H54 (cell line): ENCODE results near the gene OR2B6.
"Not testable (repeated sequence)": the region's sequence is repeated elsewhere in the genome, so short reads cannot be mapped to it uniquely, and the experiment has no call there.

Experiments used
- DNase-seq: peaks from one replicate; pipeline ENCODE4 v3.0.0; 2011; ENCODE audit warnings: low spot score, mixed read lengths; ENCODE audit not compliant: insufficient read length
- FAIRE-seq: peaks from 3 replicates; lab custom pipeline; 2011; peaks lifted over from hg19 to GRCh38; lab: Jason Lieb, UNC
- POLR2A ChIP-seq: IDR thresholded peaks from 2 replicates; pipeline ENCODE4 v1.6.1; 2011; ENCODE audit warnings: low read depth, mild to moderate bottlenecking, low read length

Gene OR2B6

GRCh38 chr6:27956941-27957340 is at the start of gene OR2B6:
OR2B6 (plus strand) TSS chr6:27957241; CDS start chr6:27957241, 0 bp downstream.
- no peak for TF ChIP-seq POLR2A
- FAIRE-seq: no peak

GRCh38 chr6:27908017-27908416 is 49.0 kb upstream of the OR2B6 start:
- FAIRE-seq (no peak), DNase-seq (no peak)
- TF ChIP-seq POLR2A: no peak

More at GRCh38 chr6:27956941-27957340, at the start of gene OR2B6:
- no peak for DNase-seq

GRCh38 chr6:27911956-27912446 is 45.0 kb upstream of the OR2B6 start, which contains the start of gene OR2B2:
OR2B2 (minus strand) TSS chr6:27912396; CDS start chr6:27912319, 77 bp downstream.
- no peak for TF ChIP-seq POLR2A
- DNase-seq (no peak), FAIRE-seq (no peak)

GRCh38 chr6:27922949-27923348 is 34.1 kb upstream of the OR2B6 start:
- DNase-seq (no peak), FAIRE-seq (no peak)
- no peak for TF ChIP-seq POLR2A

- DNase-seq: no peak
- TF ChIP-seq POLR2A: no peak
- FAIRE-seq: no peak
Measured at GRCh38 chr6:27924179-27924578, 32.9 kb upstream of the OR2B6 start.

GRCh38 chr6:27928041-27928440 is 29.0 kb upstream of the OR2B6 start:
- not testable (repeated sequence) for DNase-seq, FAIRE-seq

GRCh38 chr6:27929930-27930329 is 27.1 kb upstream of the OR2B6 start:
- DNase-seq, FAIRE-seq: not testable (repeated sequence)

- TF ChIP-seq POLR2A: no peak
- DNase-seq: no peak
- FAIRE-seq: no peak
Measured at GRCh38 chr6:27931209-27931608, 25.8 kb upstream of the OR2B6 start.

- no peak for TF ChIP-seq POLR2A
- FAIRE-seq (no peak), DNase-seq (no peak)
Measured at GRCh38 chr6:27940766-27941165, 16.3 kb upstream of the OR2B6 start.

GRCh38 chr6:27943072-27943471 is 14.0 kb upstream of the OR2B6 start:
- not testable (repeated sequence) for DNase-seq, FAIRE-seq

- no peak for TF ChIP-seq POLR2A
- DNase-seq: no peak
- FAIRE-seq: no peak
Measured at GRCh38 chr6:27948237-27948636, 8.8 kb upstream of the OR2B6 start.

GRCh38 chr6:27951040-27951439 is 6.0 kb upstream of the OR2B6 start:
- no peak for TF ChIP-seq POLR2A
- no peak for FAIRE-seq

GRCh38 chr6:27957516-27957915 is 475 bp downstream of the OR2B6 start:
- FAIRE-seq (no peak), DNase-seq (no peak)
- no peak for TF ChIP-seq POLR2A

More at GRCh38 chr6:27951040-27951439, 6.0 kb upstream of the OR2B6 start:
- DNase-seq: no peak

GRCh38 chr6:27962506-27962905 is 5.5 kb downstream of the OR2B6 start:
- FAIRE-seq (no peak), DNase-seq (no peak)
- TF ChIP-seq POLR2A: no peak

- TF ChIP-seq POLR2A: no peak
- FAIRE-seq (no peak), DNase-seq (no peak)
Measured at GRCh38 chr6:27966044-27966443, 9.0 kb downstream of the OR2B6 start.
